ENCODE measurements around the gene GALNT2.
A peak's percentile ranks its signal among the peaks of the same experiment; 100 is the strongest.

The GALNT2 gene

DNA sequence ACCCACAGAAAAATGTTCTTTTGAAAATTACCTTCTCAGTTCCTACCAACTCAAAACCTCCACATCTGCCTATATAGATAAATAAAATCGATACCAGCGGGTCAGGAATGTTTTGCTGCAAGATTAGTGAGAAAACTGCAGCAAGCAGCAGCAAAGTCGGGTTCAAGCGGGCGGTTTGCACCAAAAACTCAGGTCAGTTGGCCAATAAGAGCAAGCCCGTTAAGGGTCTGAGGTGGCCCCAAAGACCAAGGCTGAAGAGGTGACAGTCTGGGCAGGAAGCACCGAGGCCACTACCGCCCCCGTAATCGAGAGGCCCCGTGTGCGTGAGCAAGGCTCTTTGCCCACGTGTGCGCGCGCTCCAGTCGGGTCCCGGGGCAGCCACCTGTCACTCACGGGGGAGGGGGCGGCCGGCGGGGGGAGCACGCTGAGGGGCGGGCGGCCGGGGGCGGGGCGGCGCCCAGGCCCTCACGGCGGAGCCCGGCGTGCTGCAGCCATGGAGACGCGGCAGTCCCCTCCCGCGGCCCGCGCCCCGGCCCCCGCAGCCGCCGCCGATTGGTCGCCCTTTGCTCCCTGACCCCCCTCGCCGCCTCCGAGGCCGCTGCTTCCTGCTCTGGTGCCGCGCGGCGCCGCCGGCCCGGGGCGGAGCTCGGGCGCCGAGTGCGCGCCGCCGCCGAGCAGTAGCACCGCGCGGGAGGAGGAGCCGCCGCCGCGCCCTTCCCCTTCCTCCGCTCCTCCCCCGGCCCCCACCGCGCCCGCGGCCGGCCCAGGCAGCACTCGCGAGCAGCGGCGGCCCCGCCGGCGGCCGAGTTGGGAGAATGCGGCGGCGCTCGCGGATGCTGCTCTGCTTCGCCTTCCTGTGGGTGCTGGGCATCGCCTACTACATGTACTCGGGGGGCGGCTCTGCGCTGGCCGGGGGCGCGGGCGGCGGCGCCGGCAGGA is at the start of gene GALNT2:
Gene GALNT2, plus strand, starts transcription at position 773 of the 939 bp plus-strand sequence. Its CDS starts 43 bp downstream, at position 816.
- peak; percentile 38 for DNase-seq

DNA sequence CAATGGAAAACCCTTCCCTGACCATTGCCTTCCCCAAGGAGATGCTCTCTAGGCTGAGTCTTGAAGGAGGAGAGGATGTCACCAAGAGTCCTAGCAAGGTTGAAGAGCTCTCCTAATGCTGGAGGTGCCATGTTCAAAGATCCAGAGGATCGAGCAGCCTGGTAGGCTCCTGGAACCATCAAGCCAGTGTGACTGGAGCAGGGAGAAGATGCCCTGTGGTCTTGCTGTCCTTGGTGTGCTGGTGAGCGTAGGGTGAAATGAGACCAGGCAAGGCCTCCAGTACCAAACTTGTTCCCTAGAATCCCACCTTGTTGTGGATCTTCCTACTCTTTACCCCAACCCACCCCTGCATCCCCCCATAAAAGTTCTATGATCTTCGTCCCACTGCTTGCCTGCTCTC is 46.6 kb upstream of the GALNT2 start:
- DNase-seq, result no peak

DNA sequence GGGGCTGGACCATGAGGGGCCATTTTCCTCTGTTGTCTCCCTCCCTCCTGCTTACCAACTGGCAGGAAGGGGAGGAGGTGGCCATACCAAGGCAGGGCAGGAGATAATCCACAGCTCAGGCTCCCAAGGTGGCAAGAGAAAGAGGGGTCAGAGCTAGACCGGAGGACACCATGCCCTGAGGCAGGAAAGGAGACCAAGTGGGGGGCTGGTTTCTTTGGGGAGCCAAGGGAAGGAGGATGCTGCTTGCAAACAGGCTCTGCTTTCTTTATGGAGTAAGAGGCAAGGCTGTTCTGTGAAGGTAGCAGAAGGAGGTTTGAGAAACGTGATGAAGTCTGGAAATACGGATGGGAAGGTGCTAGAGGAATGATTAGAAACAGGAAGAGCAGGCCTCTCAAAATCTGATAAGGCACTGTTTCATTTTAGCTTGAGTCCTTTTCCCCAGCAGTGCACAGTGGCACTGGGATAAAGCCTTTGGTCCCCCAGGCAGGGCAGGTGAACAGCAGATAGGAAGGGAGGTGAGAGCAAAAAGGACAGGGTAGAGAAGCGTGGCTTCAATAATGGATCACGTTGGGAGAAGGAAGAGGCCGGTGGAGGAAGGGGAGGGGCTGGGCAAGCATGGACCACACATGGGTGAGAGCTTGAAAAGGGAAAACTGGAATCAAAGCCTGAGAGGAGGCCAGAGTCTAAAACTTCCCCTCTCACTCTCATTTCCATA is 44.2 kb upstream of the GALNT2 start:
- DNase-seq, result no peak

DNA sequence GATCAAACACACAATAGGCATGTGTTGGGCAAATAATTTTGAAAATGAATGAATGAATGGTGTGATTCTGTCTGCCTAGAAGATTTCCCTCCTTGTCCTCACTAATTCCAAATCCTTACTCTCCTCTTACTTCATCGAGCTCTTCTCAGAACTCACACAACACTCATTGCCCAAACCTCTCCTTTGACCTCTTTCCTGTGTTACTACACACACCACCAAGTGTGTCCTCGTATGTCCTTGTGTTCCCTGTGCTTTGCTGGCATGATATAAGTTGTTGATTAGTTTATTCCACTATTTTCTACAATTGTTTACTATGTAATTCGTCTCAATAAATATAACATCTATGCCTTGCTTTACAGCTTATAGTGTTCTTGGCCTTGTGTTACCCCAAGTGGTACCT is 41.4 kb upstream of the GALNT2 start:
- DNase-seq, result no peak

DNA sequence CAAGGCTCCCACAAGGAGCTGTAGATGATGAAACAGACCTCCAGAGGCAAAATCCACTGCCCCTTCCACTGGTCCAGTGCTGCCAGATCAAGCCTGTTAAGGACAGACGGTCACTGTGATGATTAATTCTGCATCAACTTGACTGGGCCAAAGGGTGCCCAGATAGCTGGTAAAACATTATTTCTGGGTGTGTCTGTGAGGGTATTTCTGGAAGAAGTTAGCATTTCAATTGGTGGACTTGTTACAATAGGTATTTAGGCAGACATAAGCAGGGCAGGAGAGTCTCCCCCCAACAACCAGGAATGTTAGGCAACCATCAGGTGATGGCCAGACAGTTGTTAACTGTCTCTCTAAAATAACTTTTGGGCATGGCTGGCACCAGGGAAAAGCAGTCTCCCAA is 40.9 kb upstream of the GALNT2 start:
- DNase-seq, result no peak

DNA sequence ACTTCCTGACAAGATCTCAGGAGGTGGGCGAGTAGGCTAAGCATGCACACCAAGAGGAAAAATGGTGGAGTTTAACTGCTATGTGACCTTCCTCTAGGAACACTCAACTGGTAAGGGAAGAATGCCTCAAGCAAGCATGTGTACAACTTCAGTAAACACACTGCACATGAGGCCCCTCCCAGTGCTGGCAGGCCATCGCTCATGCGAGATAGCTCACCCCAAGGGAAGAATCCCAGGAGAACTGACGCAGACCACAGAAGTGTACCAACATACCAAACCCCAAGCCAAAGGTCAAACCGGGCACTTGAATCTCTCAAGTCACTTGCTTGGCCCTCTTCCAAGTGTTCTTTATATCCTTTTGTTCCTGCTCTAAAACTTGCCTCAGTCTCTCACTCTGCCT is 40.5 kb upstream of the GALNT2 start:
- DNase-seq, result no peak

DNA sequence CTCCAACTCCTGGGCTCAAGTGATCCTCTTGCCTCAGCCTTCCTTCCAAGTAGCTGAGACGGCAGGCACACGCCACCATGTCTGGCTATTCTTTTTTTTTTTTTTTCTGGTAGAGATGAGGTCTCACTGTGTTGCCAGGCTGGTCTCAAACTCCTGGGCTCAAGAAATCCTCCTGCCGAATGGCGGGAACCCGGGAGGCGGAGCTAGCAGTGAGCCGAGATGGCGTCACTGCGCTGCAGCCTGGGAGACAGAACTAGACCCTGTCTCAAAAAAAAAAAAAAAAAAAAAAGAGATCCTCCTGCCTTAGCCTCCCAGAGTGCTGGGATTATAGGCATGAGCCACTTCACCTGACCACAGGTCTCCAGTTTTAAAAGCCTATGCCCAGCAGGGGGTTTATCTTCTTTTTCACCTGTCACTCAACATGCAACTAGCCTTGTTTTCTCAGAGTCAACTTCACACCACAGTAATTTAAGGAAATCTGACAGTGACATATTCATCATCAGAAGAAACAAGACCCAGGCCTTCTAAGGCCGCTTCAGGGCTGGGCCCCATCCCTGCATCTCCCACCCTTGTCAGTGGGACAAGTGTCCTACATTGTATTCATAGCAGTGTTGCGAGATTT is 38.3 kb upstream of the GALNT2 start:
- DNase-seq, result no peak

DNA sequence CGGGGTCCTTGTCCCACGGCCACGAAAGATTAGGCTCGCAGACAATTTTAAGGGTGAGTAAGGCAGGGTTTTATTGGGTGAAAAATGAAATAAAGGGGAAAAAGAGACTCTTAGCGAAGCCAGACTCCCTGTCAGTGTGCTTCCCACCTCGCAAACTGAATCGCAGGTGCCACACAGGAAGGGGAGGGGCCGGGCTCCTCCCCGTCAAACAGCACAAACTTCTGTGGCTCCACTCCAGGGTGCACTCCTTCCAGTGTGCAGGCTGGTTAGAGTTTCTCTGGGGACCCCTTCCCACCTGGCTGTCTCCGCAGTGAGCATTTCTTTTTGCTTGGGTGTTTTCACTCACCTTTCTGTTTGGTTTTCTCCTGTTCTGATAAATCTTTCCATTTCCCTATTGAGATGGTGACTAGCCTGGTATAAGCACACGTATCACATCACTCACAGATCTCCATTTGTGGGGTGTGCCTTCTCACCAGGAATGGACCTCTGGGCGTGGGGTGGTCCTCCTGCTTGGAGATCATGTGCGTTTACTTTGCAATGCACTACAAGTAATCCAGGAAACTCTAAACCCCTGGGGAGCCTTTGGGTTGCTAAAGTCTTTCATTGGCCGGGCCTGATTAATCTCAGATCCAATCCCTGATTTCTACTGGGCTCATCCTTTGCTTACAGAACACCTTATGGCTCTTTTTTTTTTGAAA is 37.6 kb upstream of the GALNT2 start:
- no peak for DNase-seq

DNA sequence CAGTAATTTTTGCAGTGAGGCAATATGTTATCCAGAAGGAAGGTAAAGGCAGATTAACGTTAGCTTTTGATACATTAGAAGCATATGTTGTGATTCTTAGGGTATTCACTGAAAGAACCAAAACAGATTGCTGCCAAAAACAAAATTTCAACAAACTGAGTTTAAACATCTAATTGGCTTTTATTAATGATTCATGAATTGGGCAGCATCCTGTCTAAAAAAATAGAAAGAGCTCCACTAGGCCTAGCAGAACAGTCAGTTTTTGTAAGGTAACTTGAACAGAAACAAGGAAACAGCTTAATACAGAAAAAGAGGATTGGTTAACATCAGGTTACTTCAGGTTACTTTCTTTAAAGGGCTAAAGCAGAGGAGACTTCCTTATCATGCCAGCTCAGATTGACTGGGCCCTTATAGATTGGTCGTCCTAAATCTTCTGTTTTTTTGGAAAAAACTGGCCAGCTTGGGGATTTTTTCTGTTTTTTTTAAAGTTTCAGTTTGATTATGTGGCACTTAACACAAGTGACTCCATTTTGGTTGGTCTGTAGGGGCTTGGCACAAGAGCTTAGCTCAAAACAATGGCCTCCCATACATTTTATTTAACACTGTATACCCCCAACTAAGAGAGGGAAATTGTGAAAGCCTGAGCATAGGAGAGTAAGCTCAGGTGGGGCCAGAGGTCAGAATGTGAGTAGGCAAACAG is 36.8 kb upstream of the GALNT2 start:
- no peak for DNase-seq

DNA sequence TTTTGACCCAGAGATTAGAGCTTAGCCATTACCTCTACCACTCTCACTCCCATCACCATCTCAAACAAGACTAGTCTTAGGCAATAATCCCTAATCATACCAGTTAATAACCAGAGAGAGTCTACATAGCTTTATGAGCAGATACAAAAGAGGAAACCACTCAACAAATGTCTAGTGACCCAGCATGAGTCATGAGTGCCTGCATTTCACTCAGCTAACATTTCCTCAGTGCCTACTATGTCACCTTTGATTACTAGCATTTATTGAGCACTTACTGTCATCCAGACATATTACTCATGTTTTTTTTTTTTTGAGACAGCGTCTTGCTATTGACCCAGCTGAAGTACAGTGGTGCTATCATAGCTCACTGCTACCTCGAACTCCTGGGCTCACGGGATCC is 35.9 kb upstream of the GALNT2 start:
- no peak for DNase-seq

DNA sequence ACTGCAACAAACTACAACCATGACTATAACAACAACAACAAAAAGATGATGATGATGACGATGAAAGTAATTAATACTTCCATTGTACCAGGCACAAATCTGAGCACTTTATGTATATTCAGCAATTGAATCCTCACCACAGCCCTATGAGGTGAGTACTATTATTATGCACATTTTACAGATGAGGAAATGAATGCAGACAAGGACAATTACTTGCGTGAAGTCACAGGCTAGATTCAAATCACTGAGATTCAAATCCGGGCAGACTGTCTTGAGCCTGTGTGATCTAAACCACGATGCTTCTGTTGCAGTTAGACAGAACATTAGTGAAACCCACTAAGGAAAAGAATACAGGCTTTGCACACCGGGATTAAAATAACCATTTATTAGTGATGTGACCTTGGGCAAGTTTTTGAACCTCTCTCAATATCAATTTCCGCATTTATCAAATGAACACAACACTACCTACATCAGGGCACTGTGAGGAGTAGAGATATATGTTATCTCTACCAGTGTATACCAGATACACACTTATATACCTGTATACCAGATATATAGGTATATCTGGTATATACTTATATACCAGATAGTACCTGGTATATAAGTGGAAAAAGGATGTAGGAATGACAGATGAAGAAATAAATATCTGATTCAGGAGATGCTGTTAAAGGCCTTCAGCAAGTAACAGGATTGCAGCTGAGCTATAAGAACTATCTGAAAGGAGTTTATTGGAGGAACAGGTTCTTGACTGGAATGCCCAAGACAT is 34.3 kb upstream of the GALNT2 start:
- no peak for DNase-seq

DNA sequence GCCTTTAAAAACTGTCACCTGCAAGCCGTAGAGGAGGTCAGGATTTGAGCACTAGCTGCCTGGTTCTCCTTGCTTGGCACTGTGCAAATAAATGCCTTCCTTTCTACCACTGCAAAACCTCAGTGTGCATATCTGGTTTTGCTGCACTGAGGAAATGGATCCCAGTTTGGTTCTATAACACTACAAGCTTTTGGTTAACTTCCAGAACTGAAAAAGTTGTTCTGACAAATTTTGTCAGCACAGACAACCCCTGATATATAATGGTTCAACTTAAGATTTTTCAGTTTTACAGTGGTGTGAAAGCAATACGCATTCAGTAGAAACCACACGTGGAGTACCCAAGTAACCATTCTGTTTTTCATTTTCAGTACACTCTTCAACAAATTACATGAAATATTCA is 29.8 kb upstream of the GALNT2 start:
- DNase-seq, result no peak

DNA sequence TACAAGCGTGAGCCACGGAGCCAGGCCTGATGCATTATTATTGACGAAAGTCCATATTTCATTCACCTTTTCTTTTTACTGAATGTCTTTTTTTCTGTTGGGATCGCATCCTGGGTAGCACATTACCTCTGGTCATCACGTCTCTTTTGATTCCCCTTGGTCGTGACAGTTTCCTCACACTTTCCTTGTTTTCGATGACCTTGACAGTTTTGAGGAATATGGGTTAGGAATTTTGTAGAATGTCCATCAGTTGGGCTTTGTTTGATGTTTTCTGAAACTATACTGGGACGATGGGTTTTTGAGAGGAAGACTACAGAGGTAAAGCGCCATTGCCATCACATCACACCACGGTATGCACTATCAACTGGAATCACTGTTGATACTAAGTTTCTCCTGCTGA is 26.6 kb upstream of the GALNT2 start:
- DNase-seq, result no peak

DNA sequence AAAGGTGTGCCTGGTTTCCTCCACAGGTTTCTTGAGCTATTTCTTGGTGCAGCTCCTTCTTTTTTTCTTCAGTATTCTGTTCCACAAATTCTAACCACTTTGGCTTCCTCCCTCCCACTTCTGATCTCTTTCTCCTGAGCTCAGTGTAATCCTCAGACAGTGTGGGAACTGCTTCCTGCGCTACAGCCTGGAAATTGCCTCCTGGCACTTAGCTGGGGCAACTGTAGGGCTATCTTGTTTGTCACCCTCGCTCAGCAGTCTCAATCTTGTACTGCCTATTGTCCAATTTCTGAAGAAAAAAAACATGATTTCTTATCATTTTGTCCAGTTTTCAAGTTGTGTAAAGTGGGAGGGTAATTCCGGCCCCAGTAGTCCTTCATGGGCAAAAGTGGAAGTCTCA is 24.0 kb upstream of the GALNT2 start:
- DNase-seq, result no peak

DNA sequence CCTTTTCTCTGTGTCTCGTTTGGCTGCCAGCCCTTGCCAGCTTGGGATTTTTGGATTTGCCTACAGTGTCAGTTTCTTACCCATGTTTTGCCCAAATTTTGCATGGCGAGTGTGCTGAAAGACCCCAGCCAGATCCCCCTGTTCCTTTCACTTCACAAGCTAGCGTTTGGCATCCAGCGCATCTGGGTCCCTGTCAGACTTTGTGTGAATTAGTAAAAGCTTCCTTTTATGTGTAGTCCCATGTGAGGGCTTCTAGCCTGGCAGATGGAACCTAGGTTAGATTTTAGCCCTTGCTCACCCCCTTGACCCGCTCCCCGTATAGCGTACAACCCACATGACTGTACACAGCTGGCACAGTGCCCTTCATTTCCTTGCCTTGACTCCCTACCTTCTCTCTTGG is 22.3 kb upstream of the GALNT2 start:
- no peak for DNase-seq

DNA sequence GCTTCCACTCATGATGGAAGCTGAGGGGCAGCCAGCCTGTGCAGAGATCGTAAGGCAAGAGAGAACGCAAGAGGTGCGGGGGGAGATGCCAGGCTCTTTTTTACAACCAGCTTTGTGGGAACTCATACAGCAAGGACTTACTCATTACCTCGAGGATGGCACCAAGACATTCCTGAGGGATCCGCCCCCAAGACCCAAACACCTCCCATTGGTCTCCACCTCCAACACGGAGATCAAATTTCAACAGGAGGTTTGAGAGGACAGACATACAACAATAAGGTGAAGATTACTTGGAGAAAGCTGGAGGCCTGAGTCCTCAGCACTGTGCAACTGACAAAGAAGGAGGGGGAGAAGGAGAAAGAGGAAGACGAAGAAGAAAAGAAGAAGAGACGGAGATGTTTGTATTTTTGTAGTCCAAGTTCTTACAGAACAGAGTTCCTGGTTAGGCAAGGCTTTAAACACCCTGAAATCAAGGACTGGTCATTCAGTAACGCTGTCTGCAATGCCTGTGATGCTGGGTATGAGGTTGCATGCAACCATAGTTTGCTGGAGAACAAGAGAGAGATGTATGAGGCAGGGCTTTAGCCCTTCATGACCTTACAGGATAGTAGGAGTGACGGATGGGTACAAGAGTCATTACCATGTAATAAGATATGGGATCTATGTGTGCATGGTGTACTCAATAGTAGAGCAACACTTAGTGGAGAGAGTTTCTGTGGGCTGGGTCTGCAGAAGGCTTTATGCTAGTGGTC is 19.7 kb upstream of the GALNT2 start:
- no peak for DNase-seq

DNA sequence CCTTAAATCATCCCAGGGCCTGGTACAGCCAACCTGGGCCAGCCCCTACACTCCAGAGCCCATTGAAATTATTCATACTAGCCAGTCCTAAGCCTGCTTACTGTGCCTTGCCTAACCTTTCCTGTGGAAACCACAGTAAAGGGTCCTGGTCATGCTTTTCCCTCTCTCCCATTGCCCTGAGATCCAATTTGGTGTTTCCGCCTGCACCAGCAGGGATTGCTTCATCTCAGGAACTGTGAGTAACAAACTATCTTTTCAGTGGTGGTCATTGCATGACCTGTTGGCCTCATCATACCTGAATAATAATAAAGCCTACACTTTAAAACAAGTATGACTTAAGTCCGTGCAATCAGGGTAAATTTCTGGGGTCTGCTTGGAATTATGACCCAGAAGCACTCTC is 18.7 kb upstream of the GALNT2 start:
- DNase-seq, result no peak

DNA sequence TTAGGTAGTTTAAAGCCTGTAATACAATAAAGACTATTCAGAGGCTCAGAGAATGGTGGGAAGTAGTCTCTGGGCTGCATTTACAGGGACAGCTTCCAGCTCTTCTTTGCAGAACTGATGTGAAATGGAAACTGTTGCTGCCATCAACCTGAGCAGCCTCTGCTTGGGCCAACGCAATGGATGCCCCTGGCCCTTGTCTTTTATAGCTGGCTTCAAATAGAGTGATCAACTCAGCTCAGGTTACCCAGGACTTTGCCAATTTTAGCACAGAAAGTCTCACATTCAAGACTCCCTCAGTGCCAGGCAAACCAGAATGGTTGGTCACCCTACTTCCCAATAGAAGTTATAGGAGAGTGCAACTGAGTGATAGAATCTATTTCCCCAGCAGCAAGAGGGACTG is 18.1 kb upstream of the GALNT2 start:
- DNase-seq, result no peak

DNA sequence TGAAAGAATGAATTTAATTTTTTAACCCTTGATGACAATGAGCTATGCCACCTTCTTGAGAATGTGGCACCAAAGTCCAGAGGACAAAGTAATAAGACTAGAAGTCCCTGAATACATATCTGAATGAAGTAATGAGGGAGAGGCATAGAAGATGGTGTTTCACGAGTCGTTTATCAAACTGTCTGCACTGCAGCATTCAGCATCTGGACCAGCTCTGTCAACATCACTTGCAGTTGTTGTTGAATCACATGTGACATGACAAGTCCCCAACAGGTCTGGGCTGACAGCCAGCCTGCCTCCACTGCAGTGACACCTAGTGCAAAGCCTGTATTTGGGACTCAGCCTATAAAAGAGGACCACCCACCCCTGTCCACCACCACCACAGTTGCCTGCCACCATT is 17.3 kb upstream of the GALNT2 start:
- DNase-seq, result no peak

DNA sequence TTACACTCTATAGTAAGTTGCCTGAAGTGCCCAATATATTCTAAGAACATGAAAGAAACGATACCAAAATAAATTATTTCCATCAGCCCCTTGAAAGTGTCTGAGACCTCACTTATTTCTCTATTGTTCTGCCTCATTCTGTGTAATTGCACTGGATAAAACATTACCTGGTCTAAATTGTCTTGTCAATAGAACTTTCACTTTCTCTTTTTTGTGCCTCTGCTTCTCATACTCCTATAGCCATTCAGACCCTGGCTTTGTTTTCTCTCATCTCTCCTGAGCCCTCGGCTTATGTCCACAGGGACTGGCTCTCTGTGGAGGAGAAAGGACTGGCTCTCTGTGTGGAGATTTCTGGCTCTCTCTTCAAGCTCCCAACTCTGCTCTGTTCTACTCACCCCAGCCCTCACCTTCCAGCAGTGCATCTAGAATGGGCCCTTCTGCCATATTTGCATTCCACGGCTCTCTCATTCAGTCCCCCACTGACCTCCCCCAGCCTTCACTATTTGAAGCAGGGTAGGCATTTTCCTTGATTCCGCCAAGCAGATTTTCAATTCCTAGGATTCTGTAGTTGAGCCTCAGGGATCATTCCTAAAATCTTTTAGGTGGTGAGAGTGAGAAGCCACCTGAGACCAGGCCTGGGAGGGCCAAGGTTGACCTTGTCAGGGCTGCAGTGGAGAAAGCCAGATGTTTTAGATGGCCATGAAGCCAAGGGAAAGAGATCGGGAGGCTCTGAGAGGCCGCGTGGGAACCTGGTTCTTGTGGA is 15.9 kb upstream of the GALNT2 start:
- DNase-seq, result no peak
